Omental fat pad (tissue), 4 donors: ENCODE measurements around the gene PNKD. TPM values are rescaled to one million over a fixed set of nuclear protein-coding genes. Genes with fewer than 3 reads are reported as not detected.
A peak's percentile ranks its signal among the peaks of the same experiment; 100 is the strongest.

Source experiments
- ATAC-seq: fragments of 150-250 bp; one replicate; pipeline ENCODE4 v1.9.1; 2016; ENCODE audit warnings: mild to moderate bottlenecking, moderate library complexity; ENCODE audit not compliant: low FRiP score
- DNase-seq: peaks from one replicate; pipeline ENCODE4 v3.0.0-alpha.2; 2019; ENCODE audit warnings: low spot score
- CTCF ChIP-seq, 3 donors: fragments of 450-650 bp; IDR thresholded peaks; one replicate each; pipeline ENCODE4 v1.5.1; 2016 to 2017; ENCODE audit warnings: antibody characterized with exemption in 3 of 3, mild to moderate bottlenecking in 3 of 3, moderate library complexity in 2 of 3
- total RNA-seq, 4 donors: library from RNA; depleted of rRNA; stranded (reverse); fragments of >200 nt; gene quantifications; one replicate each; pipeline ENCODE4 v1.1.0, GENCODE V29; 2016

The PNKD gene
- total RNA-seq, 4 donors from 2014 or later, result 25.5 to 38.0 (median 31.3) TPM

- ATAC-seq, result no peak
- no peak for TF ChIP-seq CTCF (IDR thresholded peaks at IDR 0.05)
- no peak for DNase-seq
These were observed 92.3 kb downstream of the PNKD start for GRCh38 chr2:218362606-218363005.

GRCh38 chr2:218363736-218364135 is 93.4 kb downstream of the PNKD start:
- no peak for ATAC-seq
- DNase-seq, result no peak
- no peak for TF ChIP-seq CTCF (IDR thresholded peaks at IDR 0.05)

- no peak for DNase-seq
- no peak for ATAC-seq
- TF ChIP-seq CTCF (IDR thresholded peaks at IDR 0.05), result no peak
These were observed 93.9 kb downstream of the PNKD start for GRCh38 chr2:218364196-218364595.

GRCh38 chr2:218366621-218367414 is 96.5 kb downstream of the PNKD start:
- DNase-seq (no peak), ATAC-seq (no peak)
- TF ChIP-seq CTCF (IDR thresholded peaks at IDR 0.05), result no peak

- no peak for TF ChIP-seq CTCF (IDR thresholded peaks at IDR 0.05)
- peak; percentile 90 for ATAC-seq
- DNase-seq, result peak; percentile 45
These were observed 97.3 kb downstream of the PNKD start for GRCh38 chr2:218367415-218368149.

GRCh38 chr2:218368150-218368528 is 97.8 kb downstream of the PNKD start:
- no peak for TF ChIP-seq CTCF (IDR thresholded peaks at IDR 0.05)
- DNase-seq (no peak), ATAC-seq (no peak)
